Endothelial cell of umbilical vein (primary cell): Measurements from ENCODE around the gene CDC42EP4. TPM values are rescaled to one million over a fixed set of nuclear protein-coding genes. Genes with fewer than 3 reads are reported as not detected.

Source experiments
- BruUV-seq: library from RNA; stranded (reverse); fragments of 400-500 nt; replicated peaks from 2 replicates; lab custom pipeline; 2021; lab: Mats Ljungman, UMichigan
- CTCF ChIA-PET: fragments of 300-600, 350-600 bp; sonication (Branson Sonifier 250); formaldehyde crosslinking; loops from one replicate; lab custom pipeline; 2021; ENCODE audit warnings: antibody characterized with exemption, inconsistent platforms; lab: Charles Lee
- POLR2A ChIA-PET: fragments of 300-600, 350-600 bp; sonication (Branson Sonifier 250); formaldehyde crosslinking; loops from one replicate; lab custom pipeline; 2021; ENCODE audit warnings: antibody characterized with exemption, inconsistent platforms; lab: Charles Lee
- DNase-seq: peaks from one replicate; pipeline ENCODE4 v3.0.0-alpha.2; 2011; ENCODE audit warnings: low read depth, low spot score
- FAIRE-seq: peaks from 2 replicates; lab custom pipeline; 2011; peaks lifted over from hg19 to GRCh38; lab: Jason Lieb, UNC
- H2AFZ ChIP-seq: 2 replicates; pipeline ENCODE4 v1.6.0; 2012; ENCODE audit warnings: low read depth, low read length, control low read depth, inconsistent platforms
- H3K27ac ChIP-seq: 2 replicates; pipeline ENCODE4 v1.5.1; 2011; ENCODE audit warnings: low read depth, mild to moderate bottlenecking, control low read depth, low read length, moderate library complexity; ENCODE audit not compliant: insufficient read depth
- H3K27me3 ChIP-seq, 2 experiments: 2 replicates each; pipeline versions ENCODE4 v1.6.0 to v1.6.1; 2011; ENCODE audit warnings: low read length in 2 of 2, mixed read lengths in 1 of 2; ENCODE audit not compliant: control insufficient read depth in 2 of 2, insufficient read depth in 2 of 2
- H3K36me3 ChIP-seq, 2 experiments: 2 replicates in 1 of 2; 3 replicates in 1 of 2; pipeline ENCODE4 v1.5.1; 2011; ENCODE audit warnings: low read length in 2 of 2, mild to moderate bottlenecking in 1 of 2, moderate library complexity in 1 of 2; ENCODE audit not compliant: control insufficient read depth in 2 of 2, insufficient read depth in 2 of 2; ENCODE audit errors: extremely low read depth in 1 of 2
- H3K4me1 ChIP-seq: 3 replicates; pipeline ENCODE4 v1.5.1; 2011; ENCODE audit warnings: mild to moderate bottlenecking, low read length; ENCODE audit not compliant: control insufficient read depth, insufficient read depth; ENCODE audit errors: extremely low read depth
- H3K4me2 ChIP-seq: 2 replicates; pipeline ENCODE4 v1.6.1; 2011; ENCODE audit warnings: low read length, control low read depth, mixed read lengths; ENCODE audit not compliant: insufficient read depth
- H3K4me3 ChIP-seq, 3 experiments: fragments of 200-600 bp in 1 of 3; sonication (generic), shearing (Covaris generic) in 1 of 3; replicated peaks in 1 of 3; 2 replicates each; pipeline ENCODE4 v1.5.1; 2011 to 2016; ENCODE audit warnings: control low read depth in 3 of 3, low read length in 3 of 3, mild to moderate bottlenecking in 2 of 3, inconsistent platforms in 1 of 3, low read depth in 1 of 3, moderate library complexity in 1 of 3; ENCODE audit not compliant: insufficient read depth in 1 of 3
- H3K79me2 ChIP-seq: 2 replicates; pipeline ENCODE4 v1.6.0; 2012; ENCODE audit warnings: low read length, inconsistent platforms; ENCODE audit not compliant: control insufficient read depth, insufficient read depth
- H3K9ac ChIP-seq: replicated peaks from 2 replicates; pipeline ENCODE3; 2011; ENCODE audit warnings: low read length, control low read depth; ENCODE audit not compliant: insufficient read depth; ENCODE audit errors: extremely low read depth
- H3K9me1 ChIP-seq: replicated peaks from 3 replicates; pipeline ENCODE4 v1.6.0; 2011; ENCODE audit warnings: mild to moderate bottlenecking, low read length; ENCODE audit not compliant: control insufficient read depth, insufficient read depth; ENCODE audit errors: extremely low read depth
- H3K9me3 ChIP-seq: replicated peaks from 2 replicates; pipeline ENCODE4 v1.5.1; 2012; ENCODE audit warnings: low read length, inconsistent platforms; ENCODE audit not compliant: control insufficient read depth, insufficient read depth
- H4K20me1 ChIP-seq: replicated peaks from 2 replicates; pipeline ENCODE3; 2011; ENCODE audit warnings: mild to moderate bottlenecking, low read length; ENCODE audit not compliant: control insufficient read depth, insufficient read depth; ENCODE audit errors: extremely low read depth
- EZH2 ChIP-seq: IDR thresholded peaks from 2 replicates; pipeline ENCODE4 v1.6.1; 2012; ENCODE audit warnings: borderline replicate concordance, low read depth, mild to moderate bottlenecking, moderate library complexity, low read length, inconsistent platforms; ENCODE audit not compliant: severe bottlenecking
- FOS ChIP-seq: IDR thresholded peaks from 2 replicates; pipeline ENCODE4 v1.6.1; 2011; ENCODE audit warnings: mild to moderate bottlenecking, low read length, moderate library complexity, borderline replicate concordance; ENCODE audit not compliant: insufficient read depth
- GATA2 ChIP-seq: IDR thresholded peaks from 2 replicates; pipeline ENCODE4 v1.7.0; 2011; ENCODE audit warnings: low read depth, mild to moderate bottlenecking, moderate library complexity, mixed read lengths, low read length; ENCODE audit not compliant: insufficient read length, insufficient read depth
- JUN ChIP-seq: IDR thresholded peaks from 2 replicates; pipeline ENCODE4 v1.6.1; 2011; ENCODE audit warnings: borderline replicate concordance, low read depth; ENCODE audit not compliant: insufficient read length, insufficient read depth
- MYC ChIP-seq: IDR thresholded peaks from one replicate; pipeline ENCODE4 v1.6.1; 2011; ENCODE audit warnings: mild to moderate bottlenecking, low read depth, low read length
- POLR2A ChIP-seq: IDR thresholded peaks from 2 replicates; pipeline ENCODE4 v1.6.1; 2012; ENCODE audit warnings: low read depth, mild to moderate bottlenecking, control low read depth, low read length
- POLR2AphosphoS5 ChIP-seq: IDR thresholded peaks from 2 replicates; pipeline ENCODE4 v1.6.1; 2012; ENCODE audit warnings: low read depth, mild to moderate bottlenecking, control low read depth, low read length, moderate library complexity; ENCODE audit not compliant: insufficient read depth
- dilution Hi-C: fragments of 300-500 bp; cut with MboI; formaldehyde crosslinking; loops from one replicate; pipeline ENCODE4 v1.15.0; 2019; ENCODE audit warnings: low sequenced_read_pairs; ENCODE audit not compliant: extremely low pct_ligation_motif_present
- intact Hi-C: fragments of 100-400 bp; cut with micrococcal nuclease; formaldehyde crosslinking; loops from one replicate; pipeline ENCODE4 v1.10.0; 2022
- polyA plus RNA-seq, 4 experiments: library from polyadenylated mRNA; depleted of rRNA in 3 of 4; stranded (reverse) in 3 of 4; unstranded in 1 of 4; fragments of >200 nt; gene quantifications; 2 replicates each; pipeline versions ENCODE4 v1.2.1 to v1.2.3, GENCODE V29; 2011 to 2012; ENCODE audit warnings: missing spikeins in 1 of 4
- total RNA-seq: library from RNA; stranded (reverse); gene quantifications from 2 replicates; pipeline ENCODE4 v1.2.3, GENCODE V29; 2021
- TF ChIP-seq, protein P1 (sequence below): IDR thresholded peaks from 2 replicates; pipeline ENCODE4 v1.6.1; 2011; ENCODE audit not compliant: insufficient read depth, insufficient read length
- TF ChIP-seq, protein P2 (sequence below), 2 donors: IDR thresholded peaks; 1 replicate in 1 of 2; 2 replicates in 1 of 2; pipeline ENCODE4 v1.5.1; 2011; ENCODE audit warnings: low read length in 2 of 2, mild to moderate bottlenecking in 2 of 2, moderate library complexity in 2 of 2, control low read depth in 1 of 2, inconsistent platforms in 1 of 2, low read depth in 1 of 2; ENCODE audit not compliant: insufficient read depth in 1 of 2; ENCODE audit errors: extremely low read depth in 1 of 2

Gene CDC42EP4
- total and polyA plus RNA-seq, 2 donors (not counting 3 experiments of a cell fraction or from before 2014, with no cell fraction given) = 11.4 to 19.6 TPM

DNA sequence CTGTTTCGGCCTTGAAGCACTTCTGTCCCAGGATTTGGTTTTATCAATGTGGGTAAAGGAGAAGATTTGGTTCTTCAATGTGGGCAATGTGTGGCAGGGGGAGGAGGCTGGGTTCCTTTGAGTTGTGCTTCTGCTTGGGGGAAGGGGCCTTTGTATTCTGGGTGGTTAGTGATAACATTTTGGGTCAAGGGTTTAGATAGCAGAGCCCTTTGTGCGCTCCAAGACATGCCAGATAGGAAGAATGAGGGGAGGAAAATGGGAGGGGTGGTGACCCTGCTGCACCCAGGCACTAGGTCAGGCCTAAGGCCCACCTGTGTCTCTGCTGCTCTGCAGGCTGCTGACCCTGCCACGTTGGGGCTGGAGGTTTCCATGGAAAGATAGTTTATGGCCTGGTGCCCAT is 40.0 kb upstream of the CDC42EP4 start:
- POLR2A ChIA-PET = no interaction called here
- FAIRE-seq = no peak
- CTCF ChIA-PET = interaction anchor here (1.0 to 1.2 kb wide), 2 partner anchors 9 to 97 kb away, joined by 3 read pairs; no protein-coding TSS in a partner anchor

DNA sequence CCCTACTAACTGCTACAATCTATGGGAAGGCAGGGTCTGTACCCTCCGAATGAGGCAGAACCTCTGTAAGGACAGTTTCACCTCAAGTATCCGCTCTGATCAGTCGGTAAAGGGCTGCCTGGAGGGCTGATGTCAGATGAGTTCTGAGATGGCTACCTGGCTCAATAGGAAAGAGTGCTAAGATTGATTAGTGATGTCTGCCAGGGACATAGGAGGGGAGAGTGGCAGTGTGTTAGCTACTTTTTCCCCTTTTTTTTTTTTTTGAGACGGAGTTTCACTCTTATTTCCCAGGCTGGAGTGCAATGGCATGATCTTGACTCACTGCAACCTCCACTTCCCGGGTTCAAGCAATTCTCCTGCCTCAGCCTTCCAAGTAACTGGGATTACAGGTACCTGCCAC is 39.1 kb upstream of the CDC42EP4 start:
- POLR2A ChIA-PET = no interaction called here
- dilution Hi-C loops = no loop called here
- FAIRE-seq = no peak

More for the DNA sequence above, 40.0 kb upstream of the CDC42EP4 start:
- DNase-seq = no peak
- H3K4me1 ChIP-seq = no peaks in the 10 kb centered on the region
- H3K27me3 ChIP-seq = no peaks in the 10 kb centered on the region
- H3K4me2 ChIP-seq = no peak overlapping the region
- H2AFZ ChIP-seq = no peak overlapping the region
- no peak overlapping the region for H3K4me3 ChIP-seq
- intact Hi-C loops = no loop called here
- no peak overlapping the region for H3K27ac ChIP-seq
- no peaks in the 10 kb centered on the region for H3K36me3 ChIP-seq
- TF ChIP-seq POLR2A (no peak), MYC (no peak), POLR2AphosphoS5 (no peak), FOS (no peak)
- no peaks in the 10 kb centered on the region for H3K9me3 ChIP-seq
- dilution Hi-C loops = no loop called here
- H3K9ac ChIP-seq = no peak overlapping the region
- no peaks in the 10 kb centered on the region for H3K9me1 ChIP-seq
- H4K20me1 ChIP-seq = no peaks in the 10 kb centered on the region
- no peaks in the 10 kb centered on the region for H3K79me2 ChIP-seq
- no TSS peak for BruUV-seq

More for the DNA sequence above, 39.1 kb upstream of the CDC42EP4 start:
- BruUV-seq = no TSS peak
- no peaks in the 10 kb centered on the region for H4K20me1 ChIP-seq
- H3K79me2 ChIP-seq = no peaks in the 10 kb centered on the region
- no peaks in the 10 kb centered on the region for H3K9me3 ChIP-seq
- DNase-seq = no peak
- no peak overlapping the region for H3K27ac ChIP-seq
- H3K4me2 ChIP-seq = no peak overlapping the region
- CTCF ChIA-PET = no interaction called here
- TF ChIP-seq JUN (no peak), POLR2A (no peak), EZH2 (no peak), MYC (no peak), GATA2 (no peak), FOS (no peak), POLR2AphosphoS5 (no peak)
- TF ChIP-seq, protein P1, sequence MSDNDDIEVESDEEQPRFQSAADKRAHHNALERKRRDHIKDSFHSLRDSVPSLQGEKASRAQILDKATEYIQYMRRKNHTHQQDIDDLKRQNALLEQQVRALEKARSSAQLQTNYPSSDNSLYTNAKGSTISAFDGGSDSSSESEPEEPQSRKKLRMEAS = no peak
- TF ChIP-seq, protein P2, sequence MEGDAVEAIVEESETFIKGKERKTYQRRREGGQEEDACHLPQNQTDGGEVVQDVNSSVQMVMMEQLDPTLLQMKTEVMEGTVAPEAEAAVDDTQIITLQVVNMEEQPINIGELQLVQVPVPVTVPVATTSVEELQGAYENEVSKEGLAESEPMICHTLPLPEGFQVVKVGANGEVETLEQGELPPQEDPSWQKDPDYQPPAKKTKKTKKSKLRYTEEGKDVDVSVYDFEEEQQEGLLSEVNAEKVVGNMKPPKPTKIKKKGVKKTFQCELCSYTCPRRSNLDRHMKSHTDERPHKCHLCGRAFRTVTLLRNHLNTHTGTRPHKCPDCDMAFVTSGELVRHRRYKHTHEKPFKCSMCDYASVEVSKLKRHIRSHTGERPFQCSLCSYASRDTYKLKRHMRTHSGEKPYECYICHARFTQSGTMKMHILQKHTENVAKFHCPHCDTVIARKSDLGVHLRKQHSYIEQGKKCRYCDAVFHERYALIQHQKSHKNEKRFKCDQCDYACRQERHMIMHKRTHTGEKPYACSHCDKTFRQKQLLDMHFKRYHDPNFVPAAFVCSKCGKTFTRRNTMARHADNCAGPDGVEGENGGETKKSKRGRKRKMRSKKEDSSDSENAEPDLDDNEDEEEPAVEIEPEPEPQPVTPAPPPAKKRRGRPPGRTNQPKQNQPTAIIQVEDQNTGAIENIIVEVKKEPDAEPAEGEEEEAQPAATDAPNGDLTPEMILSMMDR (IDR thresholded peaks at IDR 0.05; ENCODE audit: extremely low read depth in 1 of 2, insufficient read depth in 1 of 2, low read depth in 1 of 2, low read length in 2 of 2) = no peak
- no peaks in the 10 kb centered on the region for H3K9me1 ChIP-seq
- H3K27me3 ChIP-seq = no peaks in the 10 kb centered on the region
- no peak overlapping the region for H3K4me3 ChIP-seq
- no peak overlapping the region for H3K9ac ChIP-seq
- no peaks in the 10 kb centered on the region for H3K36me3 ChIP-seq
- intact Hi-C loops = no loop called here
- H2AFZ ChIP-seq = no peak overlapping the region
- no peaks in the 10 kb centered on the region for H3K4me1 ChIP-seq
